ENCODE measurements around the gene KLRC1. TPM values are rescaled to one million over a fixed set of nuclear protein-coding genes. Genes with fewer than 3 reads are reported as not detected.
"Not testable (repeated sequence)": the region's sequence is repeated elsewhere in the genome, so short reads cannot be mapped to it uniquely, and the experiment has no call there.

The KLRC1 gene
- total and polyA plus RNA-seq, 2 of the 8 experiments (the other 6 are each of a cell fraction or from before 2014, with no cell fraction given), result not detected

- TF ChIP-seq GABPA (IDR thresholded peaks at IDR 0.05; ENCODE audit: borderline replicate concordance, insufficient read depth, low read length) (no peak), HDAC6 (IDR thresholded peaks at IDR 0.05; ENCODE audit: low read depth, low read length) (no peak)
- WGBS, 2 experiments (ENCODE audit: extremely low coverage in 1 of 2, insufficient coverage in 1 of 2, insufficient read length in 1 of 2, insufficient replicate concordance in 2 of 2, low coverage in 1 of 2, low lambda C conversion rate in 2 of 2, missing lambda C conversion rate in 1 of 2), result 77% methylated on average over 4 of the region's 4 CpGs; no CpG with 5 or more reads in 1 of the 2 experiments
- no peak overlapping the region for H2AK5ac ChIP-seq (ENCODE audit: low read depth, low read length)
- no peak overlapping the region for H3K18ac ChIP-seq (ENCODE audit: extremely low read depth, low read length)
- no peak overlapping the region for H4K8ac ChIP-seq (ENCODE audit: extremely low read depth, insufficient read depth, low read length)
- no peak overlapping the region for H3K23ac ChIP-seq (ENCODE audit: insufficient read length)
- no peak overlapping the region for H4K91ac ChIP-seq (replicated peaks; ENCODE audit: insufficient read length, low read length)
- no peak overlapping the region for H2BK15ac ChIP-seq (ENCODE audit: low read length)
- no peak overlapping the region for H2BK5ac ChIP-seq (ENCODE audit: low read depth, low read length)
- no peaks in the 10 kb centered on the region for H3K79me1 ChIP-seq (ENCODE audit: low read depth, low read length)
- no peak overlapping the region for H3K4ac ChIP-seq (replicated peaks; ENCODE audit: insufficient read length, low read depth, low read length)
- H2AFZ ChIP-seq (ENCODE audit: low read length), result no peak overlapping the region
- FAIRE-seq, result no peak
- H2BK12ac ChIP-seq (ENCODE audit: low read depth, low read length), result no peak overlapping the region
- no peak overlapping the region for H3K4me2 ChIP-seq (ENCODE audit: insufficient read depth in 1 of 2, low read depth in 2 of 2, low read length in 2 of 2)
- ChIA-PET POLR2A (ENCODE audit: partially characterized antibody) (no interaction called here), CTCF (ENCODE audit: partially characterized antibody) (no interaction called here)
- H3K23me2 ChIP-seq (ENCODE audit: low read depth, low read length), result no peaks in the 10 kb centered on the region
- H3K9ac ChIP-seq (replicated peaks in 1 of 4; ENCODE audit: extremely low read depth in 1 of 4, low read depth in 3 of 4, low read length in 3 of 4), result no peak overlapping the region
- no peak overlapping the region for H2BK120ac ChIP-seq (replicated peaks; ENCODE audit: low read depth, low read length)
- no peak overlapping the region for H2BK20ac ChIP-seq (ENCODE audit: low read length)
- no peak overlapping the region for H3K4me3 ChIP-seq (ENCODE audit: extremely low read depth in 1 of 4, insufficient read depth in 2 of 4, low read depth in 3 of 4, low read length in 4 of 4)
- no peaks in the 10 kb centered on the region for H3K36me3 ChIP-seq (ENCODE audit: control insufficient read depth in 2 of 4, insufficient read depth in 4 of 4, low read length in 3 of 4)
- H3K14ac ChIP-seq (ENCODE audit: insufficient read length), result no peak overlapping the region
- no peak for DNase-seq (ENCODE audit: low read depth in 1 of 2, low spot score in 2 of 2)
- no peaks in the 10 kb centered on the region for H3K9me3 ChIP-seq (ENCODE audit: insufficient read depth in 2 of 2, low read depth in 1 of 2, low read length in 1 of 2)
- H4K5ac ChIP-seq (ENCODE audit: insufficient read length, low read depth, low read length), result no peak overlapping the region
- H4K20me1 ChIP-seq (replicated peaks in 1 of 2; ENCODE audit: control insufficient read depth in 1 of 2, insufficient read depth in 2 of 2, low read length in 2 of 2), result no peaks in the 10 kb centered on the region
- no peaks in the 10 kb centered on the region for H3K27me3 ChIP-seq (replicated peaks in 1 of 4; ENCODE audit: control insufficient read depth in 3 of 4, extremely low read depth in 1 of 4, insufficient read depth in 3 of 4, low read length in 3 of 4)
- H3K56ac ChIP-seq (replicated peaks; ENCODE audit: insufficient read length, low read depth, low read length), result no peak overlapping the region
- no peaks in the 10 kb centered on the region for H3K4me1 ChIP-seq (replicated peaks in 1 of 4; ENCODE audit: control insufficient read depth in 3 of 4, insufficient read depth in 4 of 4, low read length in 3 of 4)
- no peaks in the 10 kb centered on the region for H3K79me2 ChIP-seq (ENCODE audit: control insufficient read depth in 1 of 2, insufficient read depth in 2 of 2, low read length in 2 of 2)
- no peak overlapping the region for H3K27ac ChIP-seq (ENCODE audit: low read depth, low read length)
These were observed 38.6 kb upstream of the KLRC1 start for GRCh38 chr12:10491766-10492165.

- H3K4me3 ChIP-seq (ENCODE audit: extremely low read depth in 1 of 4, insufficient read depth in 2 of 4, low read depth in 3 of 4, low read length in 4 of 4); DNase-seq (ENCODE audit: low read depth in 1 of 2, low spot score in 2 of 2); H4K91ac ChIP-seq (replicated peaks; ENCODE audit: insufficient read length, low read length); FAIRE-seq; H3K56ac ChIP-seq (replicated peaks; ENCODE audit: insufficient read length, low read depth, low read length); H3K4ac ChIP-seq (replicated peaks; ENCODE audit: insufficient read length, low read depth, low read length); H3K27me3 ChIP-seq (replicated peaks in 1 of 4; ENCODE audit: control insufficient read depth in 3 of 4, extremely low read depth in 1 of 4, insufficient read depth in 3 of 4, low read length in 3 of 4); H3K23me2 ChIP-seq (ENCODE audit: low read depth, low read length); H2BK12ac ChIP-seq (ENCODE audit: low read depth, low read length); H3K9ac ChIP-seq (replicated peaks in 1 of 4; ENCODE audit: extremely low read depth in 1 of 4, low read depth in 3 of 4, low read length in 3 of 4); H3K4me2 ChIP-seq (ENCODE audit: insufficient read depth in 1 of 2, low read depth in 2 of 2, low read length in 2 of 2); H3K18ac ChIP-seq (ENCODE audit: extremely low read depth, low read length); H2BK5ac ChIP-seq (ENCODE audit: low read depth, low read length); CTCF ChIA-PET (ENCODE audit: partially characterized antibody); H2BK20ac ChIP-seq (ENCODE audit: low read length); H2BK120ac ChIP-seq (replicated peaks; ENCODE audit: low read depth, low read length); H3K4me1 ChIP-seq (replicated peaks in 1 of 4; ENCODE audit: control insufficient read depth in 3 of 4, insufficient read depth in 4 of 4, low read length in 3 of 4); H4K5ac ChIP-seq (ENCODE audit: insufficient read length, low read depth, low read length); H2AK5ac ChIP-seq (ENCODE audit: low read depth, low read length); H3K36me3 ChIP-seq (ENCODE audit: control insufficient read depth in 2 of 4, insufficient read depth in 4 of 4, low read length in 3 of 4); H3K79me1 ChIP-seq (ENCODE audit: low read depth, low read length); H3K27ac ChIP-seq (ENCODE audit: low read depth, low read length); H3K23ac ChIP-seq (ENCODE audit: insufficient read length); H3K9me3 ChIP-seq (ENCODE audit: insufficient read depth in 2 of 2, low read depth in 1 of 2, low read length in 1 of 2); H3K79me2 ChIP-seq (ENCODE audit: control insufficient read depth in 1 of 2, insufficient read depth in 2 of 2, low read length in 2 of 2); H4K8ac ChIP-seq (ENCODE audit: extremely low read depth, insufficient read depth, low read length); H4K20me1 ChIP-seq (replicated peaks in 1 of 2; ENCODE audit: control insufficient read depth in 1 of 2, insufficient read depth in 2 of 2, low read length in 2 of 2); H3K14ac ChIP-seq (ENCODE audit: insufficient read length); H2BK15ac ChIP-seq (ENCODE audit: low read length); H2AFZ ChIP-seq (ENCODE audit: low read length); POLR2A ChIA-PET (ENCODE audit: partially characterized antibody): not testable (repeated sequence)
- 78% methylated on average over 2 of the region's 2 CpGs; no CpG with 5 or more reads in 1 of the 2 experiments for WGBS, 2 experiments (ENCODE audit: extremely low coverage in 1 of 2, insufficient coverage in 1 of 2, insufficient read length in 1 of 2, insufficient replicate concordance in 2 of 2, low coverage in 1 of 2, low lambda C conversion rate in 2 of 2, missing lambda C conversion rate in 1 of 2)
These were observed 34.2 kb upstream of the KLRC1 start for GRCh38 chr12:10487328-10487727.
